Gastroesophageal sphincter (tissue), 3 donors: ENCODE results near the gene LRRC46.

Experiments used
- CTCF ChIP-seq, 4 experiments: fragments of 200-600 bp in 2 of 4; fragments of 450-650 bp in 2 of 4; sonication (generic) in 1 of 4; IDR thresholded peaks; one replicate each; pipeline ENCODE4 v1.5.1; 2017 to 2019; ENCODE audit warnings: antibody characterized with exemption in 4 of 4, mild to moderate bottlenecking in 2 of 4, moderate library complexity in 2 of 4
- POLR2A ChIP-seq, 2 donors: fragments of 450-650 bp; IDR thresholded peaks; one replicate each; pipeline ENCODE4 v1.6.1; 2017; ENCODE audit warnings: antibody characterized with exemption in 2 of 2, mild to moderate bottlenecking in 2 of 2, moderate library complexity in 1 of 2

GRCh38 chr17:47816947-47817346 is 14.5 kb upstream of the LRRC46 start:
- TF ChIP-seq CTCF (IDR thresholded peaks at IDR 0.05), result no peak
- no peak for TF ChIP-seq POLR2A (IDR thresholded peaks at IDR 0.05)
